Measurements from ENCODE around the gene FLII.

DNA sequence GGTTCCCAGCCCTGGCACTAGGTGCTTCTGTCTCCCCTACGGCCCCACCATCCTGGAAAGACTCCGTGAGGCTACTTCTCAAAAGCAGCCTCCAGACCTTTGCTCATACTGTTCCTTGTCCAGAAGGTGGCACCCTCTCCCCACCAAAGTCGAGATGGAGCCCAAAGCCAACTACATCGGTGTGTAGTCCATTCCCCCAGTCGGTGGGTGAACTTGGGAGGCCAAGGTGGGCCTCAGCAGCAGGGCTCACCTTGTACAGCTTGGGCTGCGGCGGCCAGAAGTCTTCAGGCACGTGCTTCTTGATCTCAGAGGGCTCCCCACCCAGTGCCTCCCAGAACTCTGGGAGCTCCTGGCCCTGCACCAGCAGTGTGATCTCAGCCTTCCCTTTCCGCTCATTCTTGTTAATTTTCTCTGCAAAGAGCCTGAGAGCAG is 10.2 kb downstream of the FLII start:
- TF ChIP-seq, protein P1, sequence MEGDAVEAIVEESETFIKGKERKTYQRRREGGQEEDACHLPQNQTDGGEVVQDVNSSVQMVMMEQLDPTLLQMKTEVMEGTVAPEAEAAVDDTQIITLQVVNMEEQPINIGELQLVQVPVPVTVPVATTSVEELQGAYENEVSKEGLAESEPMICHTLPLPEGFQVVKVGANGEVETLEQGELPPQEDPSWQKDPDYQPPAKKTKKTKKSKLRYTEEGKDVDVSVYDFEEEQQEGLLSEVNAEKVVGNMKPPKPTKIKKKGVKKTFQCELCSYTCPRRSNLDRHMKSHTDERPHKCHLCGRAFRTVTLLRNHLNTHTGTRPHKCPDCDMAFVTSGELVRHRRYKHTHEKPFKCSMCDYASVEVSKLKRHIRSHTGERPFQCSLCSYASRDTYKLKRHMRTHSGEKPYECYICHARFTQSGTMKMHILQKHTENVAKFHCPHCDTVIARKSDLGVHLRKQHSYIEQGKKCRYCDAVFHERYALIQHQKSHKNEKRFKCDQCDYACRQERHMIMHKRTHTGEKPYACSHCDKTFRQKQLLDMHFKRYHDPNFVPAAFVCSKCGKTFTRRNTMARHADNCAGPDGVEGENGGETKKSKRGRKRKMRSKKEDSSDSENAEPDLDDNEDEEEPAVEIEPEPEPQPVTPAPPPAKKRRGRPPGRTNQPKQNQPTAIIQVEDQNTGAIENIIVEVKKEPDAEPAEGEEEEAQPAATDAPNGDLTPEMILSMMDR (conservative IDR thresholded peaks at IDR 0.05; ENCODE audit: low read depth in 2 of 2), result peak; percentile 70 to 89
- no peak for TF ChIP-seq POLR2AphosphoS5 (IDR thresholded peaks at IDR 0.05; ENCODE audit: low read depth)
- TF ChIP-seq EZH2phosphoT487 (IDR thresholded peaks at IDR 0.05; ENCODE audit: unreplicated experiment), result no peak
- no peak for TF ChIP-seq EZH2 (IDR thresholded peaks at IDR 0.05; ENCODE audit: low read depth, unreplicated experiment)
- no peak for TF ChIP-seq ZNF114 (CRISPR knock-in tag; IDR thresholded peaks at IDR 0.05)
- TF ChIP-seq, protein P2, sequence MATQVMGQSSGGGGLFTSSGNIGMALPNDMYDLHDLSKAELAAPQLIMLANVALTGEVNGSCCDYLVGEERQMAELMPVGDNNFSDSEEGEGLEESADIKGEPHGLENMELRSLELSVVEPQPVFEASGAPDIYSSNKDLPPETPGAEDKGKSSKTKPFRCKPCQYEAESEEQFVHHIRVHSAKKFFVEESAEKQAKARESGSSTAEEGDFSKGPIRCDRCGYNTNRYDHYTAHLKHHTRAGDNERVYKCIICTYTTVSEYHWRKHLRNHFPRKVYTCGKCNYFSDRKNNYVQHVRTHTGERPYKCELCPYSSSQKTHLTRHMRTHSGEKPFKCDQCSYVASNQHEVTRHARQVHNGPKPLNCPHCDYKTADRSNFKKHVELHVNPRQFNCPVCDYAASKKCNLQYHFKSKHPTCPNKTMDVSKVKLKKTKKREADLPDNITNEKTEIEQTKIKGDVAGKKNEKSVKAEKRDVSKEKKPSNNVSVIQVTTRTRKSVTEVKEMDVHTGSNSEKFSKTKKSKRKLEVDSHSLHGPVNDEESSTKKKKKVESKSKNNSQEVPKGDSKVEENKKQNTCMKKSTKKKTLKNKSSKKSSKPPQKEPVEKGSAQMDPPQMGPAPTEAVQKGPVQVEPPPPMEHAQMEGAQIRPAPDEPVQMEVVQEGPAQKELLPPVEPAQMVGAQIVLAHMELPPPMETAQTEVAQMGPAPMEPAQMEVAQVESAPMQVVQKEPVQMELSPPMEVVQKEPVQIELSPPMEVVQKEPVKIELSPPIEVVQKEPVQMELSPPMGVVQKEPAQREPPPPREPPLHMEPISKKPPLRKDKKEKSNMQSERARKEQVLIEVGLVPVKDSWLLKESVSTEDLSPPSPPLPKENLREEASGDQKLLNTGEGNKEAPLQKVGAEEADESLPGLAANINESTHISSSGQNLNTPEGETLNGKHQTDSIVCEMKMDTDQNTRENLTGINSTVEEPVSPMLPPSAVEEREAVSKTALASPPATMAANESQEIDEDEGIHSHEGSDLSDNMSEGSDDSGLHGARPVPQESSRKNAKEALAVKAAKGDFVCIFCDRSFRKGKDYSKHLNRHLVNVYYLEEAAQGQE (IDR thresholded peaks at IDR 0.05; ENCODE audit: unreplicated experiment), result no peak
- no peak for TF ChIP-seq CREB1 (CRISPR knock-in tag; IDR thresholded peaks at IDR 0.05; ENCODE audit: low read depth)
- no peak for TF ChIP-seq NANOG (IDR thresholded peaks at IDR 0.05; ENCODE audit: borderline replicate concordance)
- no peak for TF ChIP-seq JUNB (IDR thresholded peaks at IDR 0.05; ENCODE audit: unreplicated experiment)
